Kidney (tissue), 14 donors: ENCODE measurements around the gene SLC2A1. TPM values are rescaled to one million over a fixed set of nuclear protein-coding genes. Genes with fewer than 3 reads are reported as not detected.

Experiments
- DNase-seq, 5 donors: peaks; one replicate each; pipeline ENCODE4 v3.0.0-alpha.2; 2013 to 2020
- FAIRE-seq: peaks from 2 replicates; lab custom pipeline; 2012; peaks lifted over from hg19 to GRCh38; lab: Jason Lieb, UNC
- H3K27ac ChIP-seq, 2 donors: one replicate each; pipeline ENCODE4 v1.7.0; 2013; ENCODE audit warnings: low read depth in 2 of 2, low read length in 2 of 2, inconsistent platforms in 1 of 2
- H3K27me3 ChIP-seq: one replicate; pipeline ENCODE4 v1.7.1; 2013; ENCODE audit warnings: low read length, inconsistent platforms; ENCODE audit not compliant: control insufficient read depth, insufficient read depth
- H3K36me3 ChIP-seq, 3 donors: one replicate each; pipeline versions ENCODE4 v1.7.0 to v1.7.1; 2013; ENCODE audit warnings: low read length in 3 of 3, control low read depth in 1 of 3, inconsistent platforms in 1 of 3; ENCODE audit not compliant: insufficient read depth in 3 of 3, control insufficient read depth in 2 of 3
- H3K4me1 ChIP-seq, 3 donors: one replicate each; pipeline versions ENCODE4 v1.7.0 to v1.7.1; 2013; ENCODE audit warnings: low read length in 3 of 3, inconsistent platforms in 1 of 3, low read depth in 1 of 3; ENCODE audit not compliant: control insufficient read depth in 2 of 3, insufficient read depth in 2 of 3
- H3K4me3 ChIP-seq, 3 donors: one replicate each; pipeline versions ENCODE4 v1.7.0 to v1.8.1; 2013; ENCODE audit warnings: low read length in 3 of 3, control low read depth in 1 of 3, inconsistent platforms in 1 of 3
- H3K9ac ChIP-seq, 3 donors: one replicate each; pipeline versions ENCODE4 v1.7.0 to v1.7.1; 2013; ENCODE audit warnings: low read length in 3 of 3, control low read depth in 1 of 3, inconsistent platforms in 1 of 3
- H3K9me3 ChIP-seq, 3 donors: one replicate each; pipeline versions ENCODE4 v1.7.0 to v1.7.1; 2013; ENCODE audit warnings: low read length in 3 of 3, control low read depth in 1 of 3, inconsistent platforms in 1 of 3; ENCODE audit not compliant: control insufficient read depth in 2 of 3, insufficient read depth in 1 of 3
- intact Hi-C: fragments of 100-400 bp; cut with DNase I; formaldehyde crosslinking; loops from one replicate; pipeline ENCODE4 v1.11.1; 2022
- polyA plus RNA-seq: library from polyadenylated mRNA; stranded (reverse); fragments of 350-450 nt; fragmentation: Illumina TruSeq; extraction: RNeasy Lipid Tissue Mini Kit (QIAGEN cat#74804); gene quantifications from one replicate; pipeline ENCODE4 v1.2.3, GENCODE V29; 2014; ENCODE audit warnings: low read depth, low replicate concordance; ENCODE audit not compliant: insufficient read depth
- total RNA-seq: library from RNA; stranded (reverse); fragmentation: NEBNext Ultra II Directional; extraction: Animal tissue kit (Norgen Biotek cat#: 25700); gene quantifications from one replicate; pipeline ENCODE4 v1.2.1, GENCODE V29; 2021
- TF ChIP-seq, protein P1 (sequence below): IDR thresholded peaks from 3 replicates; pipeline ENCODE4 v1.5.1; 2012; ENCODE audit warnings: mild to moderate bottlenecking, moderate library complexity, borderline replicate concordance; ENCODE audit not compliant: insufficient read depth; ENCODE audit errors: extremely low read depth
- donor health status: control.
- donor health status: control.
- donor health status: control.
- donor health status: control.
- donor health status: control.
- donor health status: DM: yes; HTN: yes; CAD: no.
- donor health status: Normal renal cell carcinoma (clear cell type).

The SLC2A1 gene
- total and polyA plus RNA-seq, 2 donors from 2014 or later: 28.6 to 55.9 TPM

DNA sequence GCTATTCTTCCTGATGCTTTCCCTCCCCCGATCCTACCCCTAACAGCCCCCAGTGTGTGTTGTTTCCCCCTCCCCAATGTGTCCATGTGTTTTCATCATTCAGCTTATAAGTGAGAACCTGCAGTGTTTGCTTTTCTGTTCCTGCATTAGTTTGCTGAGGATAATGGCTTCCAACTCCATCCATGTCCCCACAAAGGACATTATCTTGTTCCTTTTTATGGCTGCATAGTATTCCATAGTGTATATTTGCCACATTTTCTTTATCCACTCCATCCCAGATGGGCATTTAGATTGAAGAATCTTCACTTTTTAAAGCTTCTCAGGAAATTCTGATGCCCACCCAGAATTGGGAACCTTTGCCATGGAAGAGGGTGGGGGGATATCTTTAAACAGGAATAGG, 19.0 kb upstream of the SLC2A1 start:
- Histone ChIP-seq H3K27me3 (no peaks in the 10 kb centered on the region), H3K4me1 (no peaks in the 10 kb centered on the region), H3K27ac (no peak overlapping the region), H3K4me3 (no peak overlapping the region), H3K36me3 (no peaks in the 10 kb centered on the region), H3K9ac (no peak overlapping the region), H3K9me3 (no peaks in the 10 kb centered on the region)
- FAIRE-seq: no peak
- TF ChIP-seq, protein P1, sequence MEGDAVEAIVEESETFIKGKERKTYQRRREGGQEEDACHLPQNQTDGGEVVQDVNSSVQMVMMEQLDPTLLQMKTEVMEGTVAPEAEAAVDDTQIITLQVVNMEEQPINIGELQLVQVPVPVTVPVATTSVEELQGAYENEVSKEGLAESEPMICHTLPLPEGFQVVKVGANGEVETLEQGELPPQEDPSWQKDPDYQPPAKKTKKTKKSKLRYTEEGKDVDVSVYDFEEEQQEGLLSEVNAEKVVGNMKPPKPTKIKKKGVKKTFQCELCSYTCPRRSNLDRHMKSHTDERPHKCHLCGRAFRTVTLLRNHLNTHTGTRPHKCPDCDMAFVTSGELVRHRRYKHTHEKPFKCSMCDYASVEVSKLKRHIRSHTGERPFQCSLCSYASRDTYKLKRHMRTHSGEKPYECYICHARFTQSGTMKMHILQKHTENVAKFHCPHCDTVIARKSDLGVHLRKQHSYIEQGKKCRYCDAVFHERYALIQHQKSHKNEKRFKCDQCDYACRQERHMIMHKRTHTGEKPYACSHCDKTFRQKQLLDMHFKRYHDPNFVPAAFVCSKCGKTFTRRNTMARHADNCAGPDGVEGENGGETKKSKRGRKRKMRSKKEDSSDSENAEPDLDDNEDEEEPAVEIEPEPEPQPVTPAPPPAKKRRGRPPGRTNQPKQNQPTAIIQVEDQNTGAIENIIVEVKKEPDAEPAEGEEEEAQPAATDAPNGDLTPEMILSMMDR: no peak
- intact Hi-C loops: no loop called here
- DNase-seq: no peak

DNA sequence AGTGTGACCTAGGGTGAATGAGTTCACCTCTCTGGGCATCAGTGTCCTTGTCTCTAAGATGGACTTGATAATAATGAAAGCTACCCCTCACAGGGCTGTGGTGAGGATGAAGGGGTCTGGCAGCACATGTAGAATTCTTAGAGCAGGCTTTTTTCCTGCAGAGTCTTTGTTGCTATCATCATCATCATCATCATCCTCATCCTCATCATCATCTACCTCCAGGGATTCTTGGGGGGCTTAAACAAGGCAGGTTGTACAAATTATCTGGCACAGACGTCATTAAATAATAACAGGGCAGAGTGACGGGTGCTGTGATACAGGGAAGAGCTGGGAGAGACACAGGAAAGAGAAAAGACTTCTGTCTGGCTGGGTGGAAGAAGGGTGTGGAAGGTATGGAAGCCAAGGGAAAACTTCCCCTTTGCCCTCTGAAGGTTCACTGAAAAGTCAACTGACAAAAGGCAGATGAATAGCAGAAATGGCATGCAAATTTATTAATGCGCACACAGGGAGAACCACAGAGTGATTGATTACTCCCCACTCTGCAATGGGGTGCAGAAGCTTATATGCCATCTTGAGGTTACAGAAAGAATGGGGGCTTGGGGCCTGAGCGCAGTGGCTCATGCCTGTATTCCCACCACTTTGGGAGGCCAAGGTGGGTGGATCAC, 17.0 kb upstream of the SLC2A1 start:
- FAIRE-seq: no peak
- no peaks in the 10 kb centered on the region for H3K4me1 ChIP-seq
- DNase-seq: no peak
- TF ChIP-seq, protein P1: no peak
- no peak overlapping the region for H3K4me3 ChIP-seq
- H3K27ac ChIP-seq: no peak overlapping the region
- no peaks in the 10 kb centered on the region for H3K9me3 ChIP-seq
- H3K9ac ChIP-seq: no peak overlapping the region
- H3K36me3 ChIP-seq: no peaks in the 10 kb centered on the region
- intact Hi-C loops: no loop called here
- no peaks in the 10 kb centered on the region for H3K27me3 ChIP-seq

DNA sequence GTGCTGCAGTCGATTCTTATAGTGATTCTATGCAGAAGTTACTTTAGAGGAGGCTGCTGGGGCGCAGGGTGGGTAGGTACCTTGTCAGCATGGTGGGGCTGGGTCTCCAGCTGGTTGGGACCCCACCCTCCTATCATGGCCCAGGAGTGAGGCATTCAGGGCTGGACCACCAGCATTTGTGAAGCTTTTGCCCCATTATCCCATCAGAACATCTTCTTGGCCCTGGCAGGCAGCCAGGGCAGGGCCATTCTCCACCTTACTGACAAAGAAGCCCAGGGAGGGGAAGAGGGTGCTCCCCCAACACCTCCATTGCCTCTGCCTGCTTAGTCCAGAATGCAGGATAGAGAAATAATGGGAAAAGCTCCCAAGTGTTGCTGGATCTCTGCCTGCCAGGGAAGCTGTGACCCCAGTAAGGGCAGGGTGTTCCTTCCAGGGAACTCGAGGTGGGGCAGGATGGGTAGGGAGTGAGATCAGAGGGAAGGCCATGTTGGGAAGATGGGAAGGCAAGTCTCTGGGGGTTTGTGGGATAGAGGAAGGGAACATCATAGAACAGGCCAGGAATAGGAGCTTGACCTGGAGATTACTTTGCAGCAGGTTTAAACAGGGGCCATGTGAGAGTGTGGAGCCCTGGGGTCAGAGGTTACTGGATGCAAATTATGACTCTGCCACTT, 16.2 kb upstream of the SLC2A1 start:
- FAIRE-seq (no peak), DNase-seq (no peak)
- H3K9me3 ChIP-seq: no peaks in the 10 kb centered on the region
- TF ChIP-seq, protein P1: no peak
- H3K4me3 ChIP-seq: no peak overlapping the region
- no peak overlapping the region for H3K27ac ChIP-seq
- H3K4me1 ChIP-seq: no peaks in the 10 kb centered on the region
- H3K9ac ChIP-seq: no peak overlapping the region
- H3K36me3 ChIP-seq: no peaks in the 10 kb centered on the region
- intact Hi-C loops: no loop called here
- H3K27me3 ChIP-seq: no peaks in the 10 kb centered on the region
